Esophagus (tissue), 2 donors: Measurements from ENCODE around the gene OPCML. TPM values are rescaled to one million over a fixed set of nuclear protein-coding genes. Genes with fewer than 3 reads are reported as not detected.

Experiments used
- H3K27ac ChIP-seq, 2 donors: one replicate each; pipeline ENCODE4 v1.5.1; 2013; ENCODE audit warnings: low read depth in 2 of 2, mild to moderate bottlenecking in 2 of 2, inconsistent platforms in 1 of 2, low read length in 1 of 2, moderate library complexity in 1 of 2
- H3K27me3 ChIP-seq, 2 donors: one replicate each; pipeline ENCODE4 v1.6.1; 2013; ENCODE audit warnings: low read length in 2 of 2, control low read depth in 1 of 2, mild to moderate bottlenecking in 1 of 2; ENCODE audit not compliant: insufficient read depth in 2 of 2, control insufficient read depth in 1 of 2
- H3K36me3 ChIP-seq, 2 donors: one replicate each; pipeline ENCODE4 v1.6.1; 2013; ENCODE audit warnings: low read length in 1 of 2; ENCODE audit not compliant: control insufficient read depth in 2 of 2, insufficient read depth in 2 of 2
- H3K4me1 ChIP-seq, 2 donors: one replicate each; pipeline ENCODE4 v1.6.1; 2013; ENCODE audit warnings: low read length in 1 of 2; ENCODE audit not compliant: control insufficient read depth in 2 of 2, insufficient read depth in 2 of 2
- H3K4me3 ChIP-seq, 2 donors: one replicate each; pipeline ENCODE4 v1.5.1; 2013; ENCODE audit warnings: low read length in 2 of 2, mild to moderate bottlenecking in 2 of 2, low read depth in 1 of 2, moderate library complexity in 1 of 2
- H3K9me3 ChIP-seq, 2 donors: one replicate each; pipeline ENCODE4 v1.6.1; 2013; ENCODE audit warnings: mild to moderate bottlenecking in 2 of 2, low read depth in 1 of 2, low read length in 1 of 2, moderate library complexity in 1 of 2; ENCODE audit not compliant: control insufficient read depth in 2 of 2, insufficient read depth in 1 of 2
- WGBS, 2 donors: extraction: QIAGEN DNeasy Blood & Tissue Kit; methylation state at CpG; one replicate each; pipeline ENCODE4 v1.1.7; 2013; 5-methylcytosine and 5-hydroxymethylcytosine counted together
- polyA plus RNA-seq, 2 donors: library from polyadenylated mRNA; stranded (reverse); fragments of 200-250 nt; gene quantifications; one replicate each; pipeline ENCODE4 v1.2.3, GENCODE V29; 2013
- donor health status: healthy with polysubstance abuse.
- donor health status: Bipolar disorder and iron deficiency.

OPCML gene
- polyA plus RNA-seq, 2 donors: 0.04 to 0.05 TPM

GRCh38 chr11:133337951-133338418 is 194.3 kb downstream of the OPCML start:
- Histone ChIP-seq H3K4me3 (no peak overlapping the region), H3K9me3 (peaks cover 1 to 2% of the 10 kb centered on the region in 2 donors), H3K27ac (no peak overlapping the region), H3K36me3 (no peaks in the 10 kb centered on the region), H3K27me3 (no peaks in the 10 kb centered on the region), H3K4me1 (no peaks in the 10 kb centered on the region)
- 59 to 70% methylated on average over 7 of the region's 7 CpGs for WGBS, 2 donors

DNA sequence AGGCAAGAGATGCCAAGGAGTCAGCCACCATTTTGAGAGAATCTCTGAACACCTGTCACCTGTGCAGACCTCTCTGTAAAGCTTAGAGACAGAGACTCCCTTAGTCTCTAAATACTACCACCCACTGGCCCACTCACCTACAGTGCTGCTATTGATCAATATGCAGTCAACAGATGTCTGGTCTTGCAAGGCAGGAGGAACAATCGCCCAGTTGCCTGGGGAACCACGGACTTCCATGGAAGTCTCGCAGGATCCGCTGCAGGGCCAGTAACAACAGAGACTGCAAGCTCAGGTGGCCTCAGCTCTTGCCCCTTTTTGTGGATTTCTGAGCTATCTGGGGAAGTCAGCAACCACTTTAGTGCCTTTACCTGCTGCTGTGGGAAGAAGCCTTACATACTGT is 195.1 kb downstream of the OPCML start:
- Histone ChIP-seq H3K27ac (no peak overlapping the region), H3K27me3 (no peaks in the 10 kb centered on the region), H3K9me3 (peaks cover 1 to 2% of the 10 kb centered on the region in 2 donors), H3K36me3 (no peaks in the 10 kb centered on the region), H3K4me3 (no peak overlapping the region), H3K4me1 (no peaks in the 10 kb centered on the region)
- WGBS, 2 donors: 90 to 92% methylated on average over 4 of the region's 4 CpGs

DNA sequence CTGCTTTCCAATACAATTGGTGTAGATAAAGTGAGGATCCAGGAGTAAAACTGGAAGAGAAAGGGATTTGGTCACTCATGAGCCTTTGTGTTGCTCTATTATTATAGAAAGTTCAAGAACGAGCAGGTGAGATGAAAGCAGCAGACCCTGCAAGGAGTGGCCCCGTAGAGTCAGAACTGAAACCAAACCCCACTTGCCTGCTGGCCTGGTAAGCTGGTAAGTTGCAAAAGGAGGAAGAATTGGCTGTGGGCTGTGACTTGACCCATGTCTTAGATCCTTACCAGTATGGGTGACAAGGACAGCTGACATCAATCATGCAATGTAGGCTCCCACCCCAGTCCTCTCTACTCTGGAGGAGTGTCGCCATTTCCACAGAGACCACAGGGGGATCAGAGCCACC is 201.3 kb downstream of the OPCML start:
- no peaks in the 10 kb centered on the region for H3K27me3 ChIP-seq
- peaks cover 0 to 1% of the 10 kb centered on the region in 2 donors for H3K9me3 ChIP-seq
- no peak overlapping the region for H3K4me3 ChIP-seq
- no peak overlapping the region for H3K27ac ChIP-seq
- 85 to 88% methylated on average over 3 of the region's 3 CpGs for WGBS, 2 donors
- H3K36me3 ChIP-seq: no peaks in the 10 kb centered on the region
- H3K4me1 ChIP-seq: no peaks in the 10 kb centered on the region

- no peaks in the 10 kb centered on the region for H3K4me1 ChIP-seq
- whole genome bisulfite sequencing, 2 donors: 83 to 90% methylated on average over 7 of the region's 7 CpGs
- H3K9me3 ChIP-seq: no peaks in the 10 kb centered on the region
- no peaks in the 10 kb centered on the region for H3K36me3 ChIP-seq
- H3K27ac ChIP-seq: no peak overlapping the region
- H3K4me3 ChIP-seq: no peak overlapping the region
- H3K27me3 ChIP-seq: no peaks in the 10 kb centered on the region
Measured at GRCh38 chr11:133326849-133327248, 205.5 kb downstream of the OPCML start.

DNA sequence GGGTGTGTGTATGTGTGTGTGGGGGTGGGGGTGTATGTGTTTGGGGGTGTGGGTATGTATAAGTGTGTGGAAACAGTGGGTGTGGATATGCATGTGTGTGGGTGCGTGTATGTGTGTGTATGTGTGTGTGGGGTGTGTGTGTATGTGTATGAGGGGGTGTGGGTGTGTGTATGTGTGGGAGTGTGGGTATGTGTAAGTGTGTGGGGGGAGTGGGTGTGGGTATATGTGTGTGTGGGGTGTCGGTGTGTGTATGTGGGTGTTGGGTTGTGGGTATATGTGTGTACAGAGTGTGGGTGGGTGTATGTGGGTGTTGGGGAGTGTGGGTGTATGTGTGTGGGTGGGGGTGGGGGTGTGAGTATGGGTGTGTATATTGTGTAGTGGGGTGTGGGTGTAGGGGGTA is 206.0 kb downstream of the OPCML start:
- H3K4me3 ChIP-seq: no peak overlapping the region
- no peaks in the 10 kb centered on the region for H3K36me3 ChIP-seq
- H3K27ac ChIP-seq: no peak overlapping the region
- H3K27me3 ChIP-seq: no peaks in the 10 kb centered on the region
- H3K9me3 ChIP-seq: no peaks in the 10 kb centered on the region
- no peaks in the 10 kb centered on the region for H3K4me1 ChIP-seq
- 90 to 94% methylated on average over 2 of the region's 2 CpGs for WGBS, 2 donors

DNA sequence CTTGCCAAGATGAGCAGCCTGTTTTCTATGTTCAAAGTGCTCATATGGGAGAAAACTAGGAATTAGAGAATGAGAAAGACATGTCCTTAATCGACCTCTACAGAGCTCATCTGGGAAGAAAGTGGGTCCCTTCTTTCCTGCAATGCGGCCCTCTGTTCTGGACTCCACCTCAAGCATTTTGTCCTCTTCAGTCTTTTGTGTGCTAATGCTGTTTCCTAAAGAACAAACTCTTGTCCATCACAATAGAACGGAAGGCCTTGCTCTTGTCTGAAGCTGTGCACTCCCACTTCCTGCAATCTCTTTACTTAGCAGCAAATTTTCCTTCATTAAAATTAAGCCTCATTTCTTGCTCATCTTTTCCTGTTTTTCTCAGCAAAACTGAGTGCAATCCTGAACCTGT is 206.6 kb downstream of the OPCML start:
- Histone ChIP-seq H3K36me3 (no peaks in the 10 kb centered on the region), H3K4me1 (no peaks in the 10 kb centered on the region), H3K4me3 (no peak overlapping the region), H3K27ac (no peak overlapping the region), H3K27me3 (no peaks in the 10 kb centered on the region), H3K9me3 (no peaks in the 10 kb centered on the region)
- WGBS, 2 donors: 69 to 72% methylated on average over 3 of the region's 3 CpGs

GRCh38 chr11:133323354-133323753 is 208.9 kb downstream of the OPCML start:
- Histone ChIP-seq H3K36me3 (no peaks in the 10 kb centered on the region), H3K9me3 (no peaks in the 10 kb centered on the region)
- 70% methylated on average over 3 of the region's 3 CpGs for WGBS, 2 donors

DNA sequence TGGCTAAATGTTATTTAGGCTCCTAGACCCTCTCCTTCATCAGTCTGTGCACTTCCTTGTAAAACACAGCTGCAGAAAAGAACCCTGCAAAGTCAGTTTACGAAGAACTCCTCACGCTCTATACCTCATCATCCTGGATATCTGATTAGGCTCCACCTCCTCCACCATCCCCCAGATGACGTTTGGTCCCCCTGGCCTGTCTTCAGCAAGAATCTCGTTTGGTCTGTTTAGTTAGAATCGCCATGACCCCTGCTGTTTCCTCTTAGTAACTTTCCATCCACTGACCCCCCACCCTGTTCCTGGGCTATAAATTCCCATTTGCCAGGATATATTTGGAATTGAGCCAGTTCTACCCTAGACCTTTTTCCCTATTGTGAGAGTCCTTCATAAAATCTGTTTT is 214.1 kb downstream of the OPCML start:
- Histone ChIP-seq H3K36me3 (no peaks in the 10 kb centered on the region), H3K9me3 (no peaks in the 10 kb centered on the region), H3K4me1 (no peaks in the 10 kb centered on the region), H3K4me3 (no peak overlapping the region), H3K27me3 (no peaks in the 10 kb centered on the region), H3K27ac (no peak overlapping the region)
- WGBS, 2 donors: 39 to 47% methylated on average over 5 of the region's 5 CpGs

More at GRCh38 chr11:133323354-133323753, 208.9 kb downstream of the OPCML start:
- H3K4me1 ChIP-seq: no peaks in the 10 kb centered on the region
- no peaks in the 10 kb centered on the region for H3K27me3 ChIP-seq
- H3K27ac ChIP-seq: no peak overlapping the region
- H3K4me3 ChIP-seq: no peak overlapping the region

DNA sequence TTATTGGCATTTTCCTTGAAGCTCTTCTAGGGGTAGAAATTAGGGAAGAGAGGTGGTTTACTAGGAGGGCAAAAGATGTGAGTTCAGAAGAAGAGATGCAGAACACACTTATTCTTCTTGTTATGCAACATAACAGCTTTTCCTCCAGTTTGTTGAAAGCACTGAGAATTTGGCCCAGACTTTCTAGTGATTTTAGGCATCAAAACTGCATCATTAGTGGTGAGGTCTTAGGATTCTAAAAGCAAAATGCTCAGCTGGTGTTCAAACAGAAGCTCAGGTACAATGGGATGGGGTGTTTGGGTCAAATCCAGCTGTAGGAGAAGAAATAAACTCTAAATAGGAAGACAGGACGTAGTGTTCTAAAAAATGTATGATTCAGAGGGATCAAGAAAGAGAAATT is 221.1 kb downstream of the OPCML start:
- 64 to 78% methylated on average over 1 of the region's 1 CpG for WGBS, 2 donors
- Histone ChIP-seq H3K4me3 (no peak overlapping the region), H3K27ac (no peak overlapping the region), H3K9me3 (no peaks in the 10 kb centered on the region), H3K4me1 (no peaks in the 10 kb centered on the region), H3K27me3 (no peaks in the 10 kb centered on the region), H3K36me3 (no peaks in the 10 kb centered on the region)

GRCh38 chr11:133306019-133306418 is 226.3 kb downstream of the OPCML start:
- Histone ChIP-seq H3K9me3 (peaks cover 0 to 3% of the 10 kb centered on the region in 2 donors), H3K4me3 (no peak overlapping the region), H3K27me3 (no peaks in the 10 kb centered on the region), H3K36me3 (no peaks in the 10 kb centered on the region), H3K4me1 (no peaks in the 10 kb centered on the region), H3K27ac (no peak overlapping the region)
- WGBS, 2 donors: 17 to 24% methylated on average over 2 of the region's 2 CpGs
